T1000 (cell line): ENCODE data around the gene ZSWIM3.
"Not testable (repeated sequence)": the region's sequence is repeated elsewhere in the genome, so short reads cannot be mapped to it uniquely, and the experiment has no call there.

Source experiments
- DNase-seq: peaks from one replicate; lab custom pipeline; 2025; ENCODE audit warnings: mixed read lengths; lab: John Stamatoyannopoulos, UW

The ZSWIM3 gene

DNA sequence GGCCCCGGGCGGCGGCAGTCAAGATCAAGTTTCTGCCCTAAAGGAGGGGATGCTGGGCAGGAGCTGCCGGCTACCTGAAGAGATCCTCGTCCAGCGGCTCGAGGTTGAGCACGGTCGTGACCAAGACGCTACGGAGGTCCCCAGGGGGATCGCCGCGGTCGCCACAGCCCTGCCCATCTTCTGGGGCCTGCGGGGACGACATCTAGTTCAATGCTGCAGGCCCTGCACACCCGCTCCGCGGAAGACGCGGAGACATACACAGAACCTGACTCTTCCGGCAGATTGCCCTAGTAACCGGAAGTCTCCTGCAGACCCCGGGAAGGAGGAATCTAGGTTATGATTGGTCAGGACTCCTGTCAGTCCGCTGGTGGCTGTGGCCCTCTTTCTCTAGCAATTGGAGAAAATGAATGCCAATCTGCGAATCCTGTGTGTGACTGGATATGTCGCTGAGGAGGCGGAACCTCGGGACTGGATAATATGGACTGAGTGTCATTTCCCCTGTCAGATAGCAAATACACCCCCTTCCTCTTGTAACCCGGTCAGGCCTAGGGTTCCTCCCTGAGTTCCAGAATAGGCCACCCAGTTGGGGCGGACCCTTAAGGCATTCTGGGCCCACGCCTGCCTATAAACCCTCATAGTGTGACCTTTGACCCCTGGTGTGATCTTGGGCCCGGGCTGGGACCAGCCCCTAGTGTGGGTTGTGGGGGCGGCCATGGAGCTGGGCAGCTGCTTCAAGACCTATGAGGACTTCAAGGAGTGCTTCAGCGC is at the start of gene ZSWIM3, which contains the start of gene ACOT8:
ZSWIM3 (plus strand) TSS at position 501 of the 768 bp plus-strand sequence; CDS start at position 713, 212 bp downstream.
ACOT8 (minus strand) TSS at position 279 of the 768 bp plus-strand sequence; CDS start at position 202, 77 bp downstream.
- peak; percentile 99 for DNase-seq

DNA sequence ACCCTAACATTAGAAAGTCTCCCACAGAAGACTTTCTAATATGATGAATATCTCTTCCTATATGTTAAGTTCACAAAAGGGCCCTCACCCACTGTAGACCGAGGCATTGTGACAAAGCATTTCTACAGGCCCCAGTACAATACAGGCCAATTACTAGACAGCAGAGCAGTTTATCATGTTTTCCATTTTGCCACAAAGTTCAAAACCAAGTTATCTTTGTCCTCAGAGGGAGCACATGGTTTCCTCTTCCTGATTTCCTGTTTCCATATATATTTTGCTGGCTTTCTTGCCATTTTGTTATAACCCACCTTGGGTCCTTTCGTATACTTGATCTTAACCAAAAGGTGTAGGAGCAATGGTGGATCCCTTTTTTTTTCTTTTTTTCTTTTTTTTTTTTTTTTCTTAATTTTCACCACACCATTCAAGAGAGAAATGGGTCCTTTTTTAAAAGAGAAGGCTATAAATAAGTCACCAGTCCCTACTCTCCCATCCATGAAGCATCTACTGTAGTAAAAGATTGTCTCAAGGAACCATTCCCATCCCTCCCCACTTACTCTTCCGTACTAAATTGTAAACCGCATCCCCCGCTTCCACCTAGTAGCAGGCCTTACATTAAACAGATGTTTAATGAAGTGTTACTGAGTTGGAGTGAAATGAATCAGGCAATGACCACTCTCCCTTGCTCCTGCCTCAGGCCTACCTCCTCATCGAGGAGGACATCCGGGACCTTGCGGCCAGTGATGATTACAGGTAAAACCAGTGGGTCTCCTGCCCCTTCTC is 47.0 kb upstream of the ZSWIM3 start:
- DNase-seq: no peak

DNA sequence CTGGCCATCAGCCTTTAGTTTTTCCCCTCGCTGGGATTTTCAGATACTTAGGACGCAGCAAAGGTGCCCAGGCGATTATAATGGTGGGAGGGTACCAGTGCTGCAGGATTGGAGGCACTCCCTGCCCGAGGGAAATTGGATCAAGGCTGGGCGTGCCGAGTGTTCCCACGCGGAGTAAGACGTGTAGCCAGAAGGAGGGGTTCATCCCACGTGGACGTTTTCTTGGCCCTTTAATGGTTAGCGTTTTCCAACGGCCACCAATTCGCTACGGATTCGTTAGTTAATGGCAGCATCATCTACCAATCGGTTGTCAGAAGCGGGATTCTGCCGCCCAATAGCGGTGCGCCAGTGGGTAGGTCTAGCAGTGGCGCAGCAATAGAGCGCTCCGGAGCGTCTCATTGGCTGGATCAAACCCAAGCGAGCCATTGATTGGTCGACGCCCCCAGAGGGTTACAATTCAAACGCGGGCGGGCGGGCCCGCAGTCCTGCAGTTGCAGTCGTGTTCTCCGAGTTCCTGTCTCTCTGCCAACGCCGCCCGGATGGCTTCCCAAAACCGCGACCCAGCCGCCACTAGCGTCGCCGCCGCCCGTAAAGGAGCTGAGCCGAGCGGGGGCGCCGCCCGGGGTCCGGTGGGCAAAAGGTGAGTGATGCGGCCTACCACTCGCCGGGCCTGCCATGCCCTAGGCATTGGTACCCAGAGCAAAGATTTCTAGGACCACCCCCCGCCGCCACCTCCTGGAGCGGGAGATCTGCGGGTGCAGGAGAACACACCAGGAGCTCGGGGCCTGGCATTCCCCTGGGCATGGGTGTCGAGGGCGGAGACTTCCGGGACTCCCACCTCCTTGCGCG is 45.0 kb upstream of the ZSWIM3 start, which contains the start of gene UBE2C:
UBE2C (plus strand) TSS at position 488 of the 849 bp plus-strand sequence; CDS start at position 540, 52 bp downstream.
- DNase-seq: peak; percentile 99

DNA sequence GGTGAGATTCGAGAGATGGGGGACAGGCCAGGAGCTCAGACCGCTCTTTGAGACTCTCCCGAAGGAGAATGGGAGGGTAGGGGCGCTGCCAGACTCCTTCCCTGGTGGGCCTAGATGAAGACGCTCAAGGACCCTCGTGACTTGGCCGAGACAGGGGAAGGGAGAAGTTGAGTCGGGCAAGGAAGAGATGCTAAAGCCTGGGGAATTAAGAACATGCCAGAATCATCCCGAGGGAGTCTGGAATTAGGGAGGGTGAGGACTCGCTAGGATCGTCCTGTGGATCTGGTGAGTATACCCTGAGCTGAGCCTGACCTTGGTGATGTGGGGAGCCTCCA is 44.4 kb upstream of the ZSWIM3 start:
- DNase-seq: no peak

DNA sequence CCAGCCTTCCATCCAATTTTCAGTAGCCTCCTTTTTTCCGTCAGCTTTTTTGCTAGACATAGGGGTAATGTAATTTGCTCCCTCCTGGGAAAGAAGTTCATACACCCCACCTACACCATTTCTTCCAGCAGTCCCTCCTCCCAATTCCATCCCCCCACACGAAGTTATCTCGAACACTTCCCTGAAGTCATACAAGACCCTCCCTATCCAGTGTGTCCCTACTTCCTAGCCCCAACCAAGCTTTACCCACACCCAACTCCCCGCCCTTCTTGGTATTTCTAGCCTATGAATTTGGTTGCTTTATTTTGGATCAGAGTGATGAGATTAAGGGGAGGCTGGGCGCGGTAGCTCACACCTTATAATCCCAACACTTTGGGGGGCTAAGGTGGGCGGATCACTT is 43.9 kb upstream of the ZSWIM3 start:
- no peak for DNase-seq

DNA sequence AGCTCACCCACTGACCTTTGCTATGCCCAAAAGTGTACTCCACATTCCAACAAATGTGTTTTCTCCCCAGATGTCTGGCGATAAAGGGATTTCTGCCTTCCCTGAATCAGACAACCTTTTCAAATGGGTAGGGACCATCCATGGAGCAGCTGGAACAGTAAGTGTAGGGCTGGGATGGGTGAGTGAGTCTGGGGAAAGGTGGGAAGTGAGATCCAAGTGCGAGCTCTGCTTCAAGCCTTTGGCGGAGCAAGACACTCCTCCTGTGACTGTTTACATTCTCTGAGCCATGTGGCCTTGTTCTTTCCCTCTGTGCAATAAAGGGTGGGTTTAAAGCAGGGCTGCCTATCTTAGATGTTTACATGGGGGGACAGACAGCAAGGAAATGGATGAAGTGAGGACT is 43.1 kb upstream of the ZSWIM3 start:
- no peak for DNase-seq

DNA sequence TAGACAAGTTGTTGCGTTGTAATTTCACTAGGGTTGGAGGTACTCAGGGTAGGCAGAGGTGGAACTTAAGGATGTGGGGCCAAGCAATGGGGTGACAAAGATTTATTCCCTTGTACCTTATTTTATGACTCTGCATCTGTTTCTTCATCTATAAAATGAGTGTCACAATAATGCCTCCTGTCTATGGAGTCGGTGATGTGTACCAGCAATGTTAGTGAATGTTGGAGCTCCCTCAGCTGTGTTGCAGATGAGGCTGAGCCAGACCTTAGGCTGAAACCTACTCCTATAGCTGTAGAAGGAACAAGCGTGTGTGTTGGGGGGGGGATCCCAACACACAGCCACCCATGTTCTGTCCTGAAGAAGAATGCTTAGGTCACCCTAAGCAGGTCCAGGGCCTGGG is 40.5 kb upstream of the ZSWIM3 start:
- DNase-seq: no peak

DNA sequence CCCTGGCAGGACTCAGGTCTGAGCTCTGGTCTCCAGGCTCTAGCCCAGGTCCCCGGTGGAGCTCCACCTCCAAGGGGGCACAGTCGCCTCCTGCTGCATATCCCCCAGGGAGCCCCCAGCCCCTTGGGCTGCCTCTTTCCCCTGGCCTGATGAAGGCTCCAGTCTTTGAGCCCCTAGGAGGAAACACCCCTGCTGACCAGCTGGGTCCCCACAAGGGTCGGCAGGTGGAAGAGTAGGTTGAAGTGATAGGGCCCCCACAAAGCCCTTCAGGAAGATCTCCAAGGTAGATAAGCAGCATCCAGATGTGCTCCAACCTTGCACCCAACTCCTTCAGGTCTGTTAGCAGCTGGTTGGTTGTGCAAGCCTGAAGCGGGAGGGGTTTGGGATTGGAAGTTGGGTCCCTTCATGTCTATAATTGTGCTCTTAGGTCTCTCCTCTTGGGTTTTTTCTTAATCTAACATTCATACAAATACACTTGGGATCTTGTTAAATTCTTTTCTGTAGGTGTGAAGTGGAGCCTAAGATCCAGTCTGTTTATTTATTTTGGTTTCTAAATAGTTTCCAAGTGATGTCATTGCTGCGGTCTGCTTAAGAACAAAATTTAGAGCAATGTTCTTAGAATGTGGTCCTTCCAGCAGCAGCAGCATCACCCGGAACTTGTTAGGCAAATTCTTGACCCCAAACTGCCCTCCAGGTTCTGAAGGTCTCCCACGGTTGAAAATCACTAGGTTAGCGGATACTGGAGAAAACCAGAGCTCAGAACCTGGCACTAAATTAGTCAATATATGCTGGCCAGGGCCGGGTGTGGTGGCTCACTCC is 39.8 kb upstream of the ZSWIM3 start:
- DNase-seq: peak; percentile 63

DNA sequence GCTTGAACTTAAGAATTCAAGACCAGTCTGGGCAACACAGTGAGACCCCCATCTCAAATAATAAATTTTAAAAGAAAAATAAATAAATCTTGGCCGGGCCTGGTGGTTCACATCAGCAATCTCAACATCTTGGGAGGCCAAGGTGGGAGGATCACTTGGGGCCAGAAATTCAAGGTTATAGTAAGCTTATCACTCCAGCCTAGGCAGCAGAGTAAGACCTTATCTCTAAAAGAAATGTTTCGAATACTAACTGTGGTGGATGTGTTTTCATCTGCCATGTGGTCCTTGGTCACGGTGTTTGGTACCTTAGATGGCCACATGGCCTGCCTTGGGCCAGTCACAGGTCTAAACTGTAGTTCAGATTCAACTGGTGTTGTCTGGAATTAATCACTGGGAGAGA is 39.2 kb upstream of the ZSWIM3 start:
- DNase-seq: no peak

DNA sequence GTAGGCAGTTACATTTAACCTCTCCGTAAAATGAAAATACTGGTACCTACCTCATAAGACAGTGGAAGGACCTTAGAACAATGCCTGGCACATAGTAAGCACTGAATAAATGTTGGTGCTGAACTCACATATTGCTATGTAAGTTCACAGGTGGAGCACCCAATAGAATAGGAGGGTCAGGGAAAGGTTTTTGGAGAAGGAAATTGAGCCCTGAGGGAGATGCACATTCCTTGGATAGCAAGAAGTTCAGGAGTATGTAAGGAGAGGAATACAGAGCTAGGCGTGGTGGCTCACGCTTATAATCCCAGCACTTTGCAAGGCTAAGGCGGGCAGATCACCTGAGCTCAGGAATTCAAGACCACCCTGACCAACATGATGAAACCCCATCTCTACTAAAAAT is 37.9 kb upstream of the ZSWIM3 start:
- DNase-seq: no peak

DNA sequence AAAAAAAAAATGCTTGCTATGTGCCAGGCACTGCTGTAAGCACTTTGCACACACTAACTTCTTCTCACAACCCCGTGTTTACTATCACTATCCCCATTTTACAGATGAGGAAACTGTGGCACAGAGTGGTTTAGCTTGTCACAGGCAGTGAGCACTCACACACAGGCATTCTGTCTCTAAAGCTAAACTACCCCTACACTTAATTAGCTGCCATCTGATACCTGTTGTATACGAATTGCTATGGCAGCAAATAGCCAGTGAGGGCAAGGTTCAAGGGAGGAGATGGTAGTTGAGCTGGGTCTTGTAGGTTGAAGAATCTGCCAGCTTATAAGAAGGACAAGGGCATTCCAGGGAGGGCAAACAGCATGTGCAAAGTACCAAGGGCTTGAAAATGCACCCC is 35.5 kb upstream of the ZSWIM3 start:
- no peak for DNase-seq

DNA sequence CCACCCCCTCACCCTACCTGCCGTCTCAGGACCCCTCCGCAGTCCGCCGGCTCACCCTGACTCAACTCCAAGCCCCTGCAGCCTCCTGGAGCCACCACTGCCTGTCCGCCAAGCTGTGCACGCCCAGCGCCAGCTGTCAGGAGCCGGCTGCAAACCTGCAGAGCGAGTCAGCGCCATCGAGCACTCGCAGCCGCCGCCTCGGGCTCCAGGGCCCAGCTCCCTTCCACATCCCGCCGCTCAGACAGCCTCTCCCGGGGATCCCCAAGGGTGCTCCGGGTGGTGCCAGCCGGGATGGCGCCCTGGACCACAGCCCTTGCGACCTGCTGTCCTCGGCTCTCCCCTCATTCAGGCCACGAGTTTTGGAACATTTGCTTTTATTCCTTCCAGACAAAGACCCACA is 34.6 kb upstream of the ZSWIM3 start:
- DNase-seq: peak; percentile 41

DNA sequence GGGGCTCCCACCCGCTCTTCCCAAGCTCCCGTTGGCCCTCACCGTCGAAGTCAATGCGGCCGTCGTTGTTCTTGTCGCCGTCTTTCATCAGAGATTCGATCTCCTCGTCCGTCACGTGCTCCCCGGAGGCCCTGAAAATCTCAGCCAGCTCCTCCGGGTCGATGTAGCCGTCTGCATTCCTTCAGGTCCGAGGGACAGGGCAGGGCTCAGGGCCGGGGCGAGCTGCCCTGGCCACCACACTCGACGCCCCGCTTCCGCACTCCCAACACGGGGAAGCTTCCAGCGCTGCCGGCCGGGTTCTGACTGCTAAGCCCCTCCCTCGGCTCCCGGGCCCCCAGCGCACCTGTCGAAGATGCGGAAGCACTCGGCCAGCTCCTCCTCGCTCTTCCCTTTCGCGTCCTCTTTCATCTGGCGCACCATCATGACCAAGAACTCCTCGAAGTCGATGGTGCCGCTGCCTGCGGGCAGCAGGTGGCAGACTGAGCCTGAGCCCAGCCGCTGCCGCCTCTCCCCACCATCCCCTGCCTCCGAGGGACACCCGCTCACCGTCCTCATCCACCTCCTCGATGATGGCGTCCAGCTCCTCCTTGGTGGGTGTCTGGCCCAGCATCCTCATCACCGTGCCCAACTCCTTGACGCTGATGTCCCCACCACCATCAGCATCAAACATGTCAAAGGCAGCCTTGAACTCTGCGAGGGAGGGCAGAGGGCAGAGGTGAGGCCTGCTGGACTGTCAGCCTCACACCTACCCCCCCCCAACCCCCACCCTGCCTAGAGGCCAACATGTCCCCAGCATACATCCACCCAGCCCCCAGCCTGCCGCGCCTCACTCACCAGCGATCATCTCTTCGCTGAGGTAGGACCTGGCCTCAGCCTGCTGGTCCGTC is 33.2 kb upstream of the ZSWIM3 start:
- DNase-seq: no peak

DNA sequence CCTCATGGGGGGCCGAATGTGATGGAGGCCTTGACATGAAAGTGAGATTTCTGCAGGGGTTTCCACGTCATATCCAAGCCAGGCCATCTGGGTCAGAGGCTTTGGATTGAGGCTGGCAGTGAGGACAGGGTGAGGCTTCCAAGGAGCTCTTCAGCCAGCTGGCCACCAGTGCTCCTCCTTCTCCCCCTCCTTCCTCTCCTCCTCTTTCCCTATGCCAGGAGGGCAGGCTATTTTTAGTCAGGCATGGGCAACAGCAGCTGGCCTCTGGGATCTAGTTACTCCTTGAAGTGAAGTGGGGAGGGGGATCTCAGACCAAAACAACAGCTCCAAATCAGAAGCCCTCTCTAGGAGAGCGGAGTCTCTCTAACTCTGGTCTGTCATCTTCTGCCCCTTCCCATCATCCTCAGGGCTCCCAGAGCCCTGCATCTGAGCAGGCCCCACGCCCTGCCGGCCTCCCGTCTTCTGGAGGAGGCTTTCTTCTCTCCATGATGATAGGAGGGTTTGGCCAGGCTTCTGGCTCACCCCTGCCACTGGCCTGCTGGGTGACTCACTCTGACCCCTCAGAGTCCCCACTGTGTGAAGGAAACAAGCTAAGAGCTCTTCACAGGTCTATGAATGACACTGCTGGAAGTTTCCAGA is 30.9 kb upstream of the ZSWIM3 start:
- DNase-seq: no peak

DNA sequence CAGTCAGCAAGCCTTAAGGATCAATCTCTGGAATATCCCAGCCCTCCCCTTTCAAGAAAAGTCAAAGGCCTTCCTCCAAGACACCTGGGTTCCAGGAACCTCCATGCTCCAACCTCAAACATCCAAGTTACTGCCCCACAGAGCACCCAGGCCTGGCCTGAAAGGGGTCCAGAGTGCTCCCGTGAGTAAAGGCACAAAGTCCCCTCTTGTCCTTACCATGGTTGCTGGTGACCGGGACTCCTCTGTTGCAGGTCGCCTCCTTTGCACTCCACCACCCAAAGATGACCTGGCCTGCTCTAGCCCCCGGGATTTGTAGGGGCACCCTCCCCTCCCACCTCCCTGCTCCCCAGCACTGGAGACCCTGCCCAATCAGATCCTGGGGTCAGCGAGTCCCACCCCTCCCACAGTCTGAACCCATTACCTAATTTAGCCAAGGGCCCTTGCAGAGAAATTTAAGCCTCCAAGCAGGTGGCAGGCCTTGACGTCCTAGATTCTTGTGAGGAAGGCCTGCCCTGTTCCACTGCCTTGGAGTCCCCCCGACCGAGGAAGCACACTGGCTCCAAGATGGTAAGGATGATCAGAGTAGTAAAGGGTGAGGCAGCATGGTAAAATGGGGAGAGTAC is 30.3 kb upstream of the ZSWIM3 start, which contains the start of gene TNNC2:
TNNC2 (minus strand) TSS at position 283 of the 623 bp plus-strand sequence; CDS start at position 219, 64 bp downstream.
- DNase-seq: no peak

DNA sequence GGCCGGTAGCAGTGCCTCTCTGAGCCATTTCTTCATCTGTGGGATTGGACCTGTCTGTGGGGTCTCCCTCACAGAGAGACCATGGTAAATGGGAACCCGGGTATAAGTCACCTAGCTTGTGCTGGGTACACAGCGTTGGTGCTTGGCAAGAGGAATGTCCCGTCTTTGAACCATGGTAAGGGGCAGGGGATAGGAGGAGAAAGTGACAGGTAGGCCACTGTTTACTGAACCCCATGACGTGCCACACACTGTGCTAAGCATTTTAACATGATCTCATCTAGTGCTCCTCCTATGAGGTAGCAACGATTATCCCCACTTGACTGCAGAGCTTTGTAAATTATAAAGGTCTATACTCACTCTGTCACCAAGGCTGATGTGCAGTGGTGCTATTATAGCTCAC is 29.7 kb upstream of the ZSWIM3 start:
- DNase-seq: no peak

DNA sequence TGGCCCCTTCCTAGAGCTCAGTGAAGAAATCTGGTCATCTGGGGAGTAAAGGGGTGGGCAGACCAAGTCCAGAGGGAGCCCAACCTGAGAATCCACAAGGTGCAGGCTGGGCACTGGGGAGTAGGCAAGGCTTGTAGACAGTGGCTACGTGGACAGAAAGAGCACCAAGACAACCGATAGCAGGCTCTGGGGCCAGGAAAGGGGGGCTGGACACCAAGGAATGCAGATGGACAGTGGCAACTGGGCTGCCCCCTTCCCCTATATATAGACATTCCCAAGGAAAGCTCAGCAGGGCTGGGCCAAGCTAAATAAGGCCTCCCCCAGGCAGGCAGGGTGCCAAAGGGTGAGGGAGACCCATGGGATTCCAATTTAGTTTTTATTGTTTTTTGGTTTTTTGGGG is 28.8 kb upstream of the ZSWIM3 start:
- no peak for DNase-seq

DNA sequence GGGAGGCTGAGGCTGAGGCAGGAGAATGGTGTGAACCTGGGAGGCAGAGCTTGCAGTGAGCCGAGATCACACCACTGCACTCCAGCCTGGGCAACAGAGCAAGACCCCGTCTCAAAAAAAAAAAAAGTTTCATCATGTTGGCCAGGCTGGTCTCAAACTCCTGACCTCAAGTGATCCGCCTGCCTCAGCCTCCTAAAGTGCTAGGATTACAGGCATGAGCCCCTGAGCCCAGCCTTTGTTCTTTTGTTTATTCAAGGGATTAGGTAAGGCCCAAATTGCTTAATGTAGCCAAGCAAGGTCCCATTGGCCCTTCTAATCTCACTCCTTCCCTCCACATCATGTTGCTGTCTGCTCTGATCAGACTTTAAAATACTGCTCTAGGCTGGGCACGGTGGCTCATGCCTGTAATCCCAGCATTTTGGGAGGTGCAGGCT is 27.7 kb upstream of the ZSWIM3 start:
- DNase-seq: not testable (repeated sequence)

DNA sequence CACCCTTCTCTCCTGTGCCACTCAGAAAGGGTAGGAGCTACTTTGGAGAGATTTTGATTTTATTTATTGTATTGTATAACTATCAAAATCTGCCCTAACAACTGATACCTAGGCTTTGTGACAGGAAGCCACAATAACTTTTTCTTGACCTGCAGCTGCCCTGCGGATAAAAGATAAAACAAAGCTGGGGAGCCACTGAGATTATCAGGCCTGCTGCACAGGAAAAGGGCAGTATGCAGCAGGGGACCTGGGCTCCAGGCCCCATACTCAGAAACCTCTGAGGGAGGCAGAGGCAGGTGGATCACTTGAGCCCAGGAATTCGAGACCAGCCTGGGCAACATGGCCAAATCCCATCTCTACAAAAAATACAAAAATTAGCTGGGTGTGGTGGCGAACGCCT is 24.8 kb upstream of the ZSWIM3 start:
- DNase-seq: no peak
